ENCODE measurements around the gene UBE3B.

UBE3B gene

DNA sequence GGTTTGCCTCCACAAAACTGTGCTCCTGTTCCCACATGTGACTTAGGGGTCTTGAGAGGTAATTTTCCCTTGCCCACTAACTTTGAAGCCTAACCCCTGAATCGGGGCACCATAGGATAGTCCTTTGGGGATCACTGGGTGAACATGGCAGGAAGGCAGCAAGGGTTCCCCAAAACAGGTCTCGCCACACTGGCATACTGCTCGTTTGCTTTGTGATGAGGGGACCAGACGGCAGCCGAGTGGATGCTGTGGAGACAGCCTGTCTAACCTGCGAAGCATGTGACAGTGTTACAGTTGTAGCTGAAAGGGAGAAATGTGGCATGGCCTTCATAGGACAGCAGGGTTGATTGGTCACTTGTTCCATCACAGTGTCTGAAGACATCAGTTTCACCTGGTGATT, 42.4 kb downstream of the UBE3B start:
- no peak for DNase-seq (ENCODE audit: low read depth in 1 of 2, low spot score in 1 of 2)
- TF ChIP-seq JUND (IDR thresholded peaks at IDR 0.05; ENCODE audit: low read depth), result no peak
- in situ Hi-C loops (cut with HindIII; ENCODE audit: low pct_unique_long_range_greater_than_20kb, low sequenced_read_pairs), result no loop called here

DNA sequence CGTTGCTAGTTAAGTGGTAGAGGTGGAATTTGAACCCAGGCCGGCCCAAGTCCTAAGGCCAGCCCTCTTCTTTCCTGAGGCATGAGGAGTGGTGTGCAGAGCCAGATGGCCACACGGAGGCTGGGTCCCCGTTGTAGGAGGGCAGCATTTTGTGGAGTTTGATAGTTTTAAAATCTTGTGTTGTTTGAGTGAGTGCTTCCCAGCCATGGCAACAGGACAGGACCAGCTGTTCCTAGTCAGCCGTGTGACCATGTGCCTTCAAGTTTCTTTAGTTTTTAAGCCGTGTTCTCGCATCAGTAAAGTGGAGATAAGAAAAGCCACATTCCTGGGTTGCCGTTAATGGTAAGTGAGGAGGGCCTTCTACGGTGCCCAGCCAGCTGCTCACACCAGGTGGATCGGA, 44.4 kb downstream of the UBE3B start:
- no peak for TF ChIP-seq JUND (IDR thresholded peaks at IDR 0.05; ENCODE audit: low read depth)
- DNase-seq (ENCODE audit: low read depth in 1 of 2, low spot score in 1 of 2), result no peak
- in situ Hi-C loops (cut with HindIII; ENCODE audit: low pct_unique_long_range_greater_than_20kb, low sequenced_read_pairs), result no loop called here

DNA sequence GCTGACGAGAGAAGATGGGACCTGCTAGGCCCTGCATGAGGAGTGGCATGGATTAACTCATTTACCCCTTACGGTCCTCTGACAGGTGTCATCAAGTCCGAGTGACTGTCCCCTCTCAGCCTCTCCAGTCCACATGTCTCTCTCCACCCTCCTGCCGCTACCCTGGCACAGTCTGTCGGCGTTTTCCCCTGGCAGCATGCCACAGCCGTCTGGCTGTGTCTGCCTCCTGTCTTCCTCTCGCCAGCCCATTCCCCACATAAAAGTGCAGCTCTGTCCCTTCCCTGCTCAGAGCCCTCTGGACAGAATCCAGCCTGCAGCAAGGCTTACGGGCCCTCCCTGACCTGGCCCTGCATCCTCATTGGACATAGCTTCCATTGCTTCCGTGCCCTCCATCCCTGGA, 45.6 kb downstream of the UBE3B start:
- in situ Hi-C loops (cut with HindIII; ENCODE audit: low pct_unique_long_range_greater_than_20kb, low sequenced_read_pairs), result no loop called here
- DNase-seq (ENCODE audit: low read depth in 1 of 2, low spot score in 1 of 2), result no peak
- TF ChIP-seq JUND (IDR thresholded peaks at IDR 0.05; ENCODE audit: low read depth), result no peak

DNA sequence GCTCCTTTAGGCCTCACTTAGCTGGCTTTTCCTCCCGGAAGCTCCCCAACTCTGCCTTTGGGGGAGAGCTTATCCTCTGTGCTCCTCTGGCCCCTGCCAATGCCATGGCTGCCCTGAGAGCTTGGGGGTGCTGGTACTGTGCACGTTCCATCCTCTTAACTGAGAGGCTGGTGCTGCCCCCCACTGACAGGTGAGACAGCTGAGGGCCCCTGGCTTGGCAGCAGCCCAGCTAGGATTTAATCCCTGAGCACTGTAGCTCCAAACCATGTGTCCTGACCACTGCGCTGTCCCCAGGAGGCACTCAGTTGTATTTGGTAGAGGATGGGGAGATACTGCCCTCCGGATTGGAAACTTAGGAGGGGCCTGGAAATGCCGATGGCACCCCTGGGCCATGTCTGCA, 46.1 kb downstream of the UBE3B start:
- DNase-seq (ENCODE audit: low read depth in 1 of 2, low spot score in 1 of 2), result no peak
- in situ Hi-C loops (cut with HindIII; ENCODE audit: low pct_unique_long_range_greater_than_20kb, low sequenced_read_pairs), result no loop called here
- no peak for TF ChIP-seq JUND (IDR thresholded peaks at IDR 0.05; ENCODE audit: low read depth)

DNA sequence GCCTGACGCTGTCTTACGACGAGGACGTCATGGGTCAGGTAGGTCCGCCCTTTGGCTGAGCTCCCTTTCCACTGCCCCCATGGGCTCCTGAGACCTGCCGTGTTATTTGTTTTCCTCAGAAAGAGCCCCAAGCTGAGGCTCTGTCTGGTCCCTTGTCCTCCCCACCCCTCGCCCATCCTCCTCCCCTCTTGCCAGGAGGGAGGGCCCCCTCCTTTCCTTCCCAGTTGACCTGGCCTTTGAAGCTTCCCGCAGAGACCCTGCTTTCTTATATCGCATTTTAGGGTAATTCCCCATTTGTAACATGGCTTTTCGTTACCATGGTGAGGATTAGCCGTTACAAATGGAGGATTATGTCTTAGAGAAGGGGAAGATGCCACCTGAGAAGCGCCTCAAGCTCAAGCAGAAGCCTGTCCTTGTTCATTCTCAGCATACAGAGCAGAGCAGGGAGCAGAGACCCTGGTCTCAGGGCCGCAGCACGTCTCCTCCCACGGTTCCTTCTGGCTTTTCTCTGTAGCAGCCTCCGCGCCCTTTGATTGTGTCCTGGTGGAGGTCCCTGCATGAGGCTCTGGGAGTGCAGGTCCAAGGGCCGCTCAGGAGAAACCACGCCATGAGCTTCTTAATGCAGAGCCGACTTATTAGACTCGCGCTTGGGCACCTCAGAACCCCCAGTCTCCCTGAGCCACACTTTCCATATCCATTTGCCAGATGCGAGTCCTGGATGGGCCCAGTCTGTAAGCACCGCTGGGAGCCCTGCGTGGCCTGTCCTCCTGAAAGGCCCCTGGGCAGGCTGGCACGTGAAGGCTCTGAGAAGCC, 47.2 kb downstream of the UBE3B start:
- DNase-seq (ENCODE audit: low read depth in 1 of 2, low spot score in 1 of 2), result no peak
- in situ Hi-C loops (cut with HindIII; ENCODE audit: low pct_unique_long_range_greater_than_20kb, low sequenced_read_pairs), result no loop called here
- TF ChIP-seq JUND (IDR thresholded peaks at IDR 0.05; ENCODE audit: low read depth), result no peak

DNA sequence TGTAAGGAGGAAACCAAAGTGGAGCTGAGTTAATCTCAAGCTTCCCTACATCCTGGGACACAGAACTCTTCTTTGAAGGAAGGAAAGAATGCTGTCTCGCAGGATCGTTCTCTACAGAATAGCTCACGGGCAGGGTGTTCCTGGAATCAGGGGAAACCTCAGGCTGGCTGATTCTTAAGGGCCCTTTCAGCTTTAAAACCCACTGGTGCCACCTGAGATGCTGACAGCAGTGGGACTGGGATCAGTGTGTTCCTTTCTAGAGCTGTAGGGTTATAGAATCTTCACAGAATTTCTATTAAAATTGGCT, 47.8 kb downstream of the UBE3B start:
- DNase-seq (ENCODE audit: low read depth in 1 of 2, low spot score in 1 of 2), result no peak
- in situ Hi-C loops (cut with HindIII; ENCODE audit: low pct_unique_long_range_greater_than_20kb, low sequenced_read_pairs), result no loop called here
- no peak for TF ChIP-seq JUND (IDR thresholded peaks at IDR 0.05; ENCODE audit: low read depth)

DNA sequence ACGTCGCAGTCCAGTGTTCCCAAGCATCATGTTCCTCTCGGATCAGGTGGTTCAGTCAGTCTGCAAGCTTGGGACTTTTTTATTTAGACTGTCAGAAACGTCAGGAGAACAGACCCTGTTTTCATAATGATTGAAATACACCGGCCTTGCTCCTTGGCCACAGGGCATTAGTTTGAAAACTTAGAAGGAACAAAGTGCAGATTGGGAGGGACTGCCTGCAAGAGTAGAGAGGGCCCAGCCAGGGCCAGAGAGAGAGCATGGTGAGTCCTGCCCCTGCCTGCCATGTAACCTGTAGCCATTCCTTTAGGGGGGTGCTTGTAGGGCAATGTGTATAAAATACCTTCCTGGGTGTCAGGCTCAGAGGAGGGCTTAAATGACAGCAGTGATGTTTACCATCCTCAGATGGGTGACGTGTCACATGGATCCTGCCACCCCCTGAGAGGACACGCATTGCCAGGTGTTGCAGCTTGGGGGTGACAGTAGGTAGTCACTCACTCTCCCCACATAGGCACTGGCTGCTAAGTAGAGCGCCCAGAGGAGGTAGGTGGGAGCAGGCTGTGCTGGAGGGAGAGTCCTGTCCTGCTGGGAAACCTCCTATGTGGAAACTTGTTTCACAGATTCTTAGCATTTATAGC, 50.2 kb downstream of the UBE3B start:
- no peak for DNase-seq (ENCODE audit: low read depth in 1 of 2, low spot score in 1 of 2)
- in situ Hi-C loops (cut with HindIII; ENCODE audit: low pct_unique_long_range_greater_than_20kb, low sequenced_read_pairs), result no loop called here
- no peak for TF ChIP-seq JUND (IDR thresholded peaks at IDR 0.05; ENCODE audit: low read depth)

DNA sequence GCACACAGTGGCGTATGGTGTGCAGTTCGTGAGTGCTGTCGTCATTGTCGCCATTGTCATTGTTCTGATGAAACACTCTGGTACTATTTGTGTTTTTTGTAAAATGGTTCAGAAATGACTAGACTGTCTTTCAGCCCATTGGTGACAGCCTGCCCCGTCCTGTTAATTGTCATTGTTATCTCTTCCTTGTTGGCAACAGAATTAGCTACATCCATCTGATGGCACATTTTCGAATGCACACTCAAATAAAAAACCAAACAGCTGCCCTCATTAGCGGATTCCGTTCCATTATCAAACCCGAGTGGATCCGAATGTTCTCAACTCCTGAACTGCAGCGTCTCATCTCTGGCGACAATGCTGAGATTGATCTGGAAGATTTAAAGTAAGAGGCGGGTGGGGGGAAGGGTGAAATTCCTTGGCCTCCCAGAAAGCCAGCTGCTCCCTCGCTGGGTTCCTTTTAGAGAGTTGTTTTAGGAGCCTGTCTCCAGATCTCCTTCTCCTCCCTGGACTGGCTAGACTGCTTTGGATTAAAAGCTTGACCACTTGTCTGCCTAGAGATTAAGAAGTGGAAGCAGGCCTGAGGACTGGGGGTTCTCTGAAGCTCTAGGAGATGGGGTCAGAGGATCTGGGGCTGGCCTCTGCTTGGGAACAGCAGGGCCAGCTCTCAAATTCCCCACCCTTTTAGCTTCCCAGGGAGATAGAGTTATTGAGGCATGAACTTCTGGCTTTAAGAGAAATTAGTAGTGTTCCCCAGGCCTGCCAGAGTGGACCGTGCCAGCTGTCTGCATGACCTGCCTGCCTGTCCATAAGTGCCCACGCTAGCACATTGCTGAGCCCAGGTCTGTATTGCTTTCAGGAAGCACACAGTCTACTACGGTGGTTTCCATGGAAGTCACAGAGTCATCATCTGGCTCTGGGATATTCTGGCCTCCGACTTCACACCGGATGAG, 52.5 kb downstream of the UBE3B start:
- in situ Hi-C loops (cut with HindIII; ENCODE audit: low pct_unique_long_range_greater_than_20kb, low sequenced_read_pairs), result no loop called here
- no peak for TF ChIP-seq JUND (IDR thresholded peaks at IDR 0.05; ENCODE audit: low read depth)
- DNase-seq (ENCODE audit: low read depth in 1 of 2, low spot score in 1 of 2), result no peak

DNA sequence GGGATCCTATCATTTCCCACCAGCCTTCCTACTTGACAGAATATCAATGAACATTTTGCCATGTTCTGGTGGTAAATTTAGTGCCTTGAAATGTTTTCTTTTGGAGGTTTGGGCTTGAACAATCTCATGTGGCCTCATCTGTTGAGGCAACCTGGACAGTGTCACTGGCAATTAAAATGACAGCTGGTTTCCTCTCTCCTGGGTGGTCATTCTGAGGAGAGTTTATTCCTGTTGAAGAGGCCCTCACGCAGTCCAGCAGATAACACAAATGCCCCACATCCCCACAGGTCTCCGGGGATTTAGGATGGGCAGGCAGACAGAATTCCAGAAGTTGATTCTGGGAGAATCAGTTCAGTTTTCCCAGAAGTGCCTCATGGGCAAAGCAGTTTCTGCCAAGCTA, 54.0 kb downstream of the UBE3B start:
- in situ Hi-C loops (cut with HindIII; ENCODE audit: low pct_unique_long_range_greater_than_20kb, low sequenced_read_pairs), result no loop called here
- no peak for TF ChIP-seq JUND (IDR thresholded peaks at IDR 0.05; ENCODE audit: low read depth)
- no peak for DNase-seq (ENCODE audit: low read depth in 1 of 2, low spot score in 1 of 2)

DNA sequence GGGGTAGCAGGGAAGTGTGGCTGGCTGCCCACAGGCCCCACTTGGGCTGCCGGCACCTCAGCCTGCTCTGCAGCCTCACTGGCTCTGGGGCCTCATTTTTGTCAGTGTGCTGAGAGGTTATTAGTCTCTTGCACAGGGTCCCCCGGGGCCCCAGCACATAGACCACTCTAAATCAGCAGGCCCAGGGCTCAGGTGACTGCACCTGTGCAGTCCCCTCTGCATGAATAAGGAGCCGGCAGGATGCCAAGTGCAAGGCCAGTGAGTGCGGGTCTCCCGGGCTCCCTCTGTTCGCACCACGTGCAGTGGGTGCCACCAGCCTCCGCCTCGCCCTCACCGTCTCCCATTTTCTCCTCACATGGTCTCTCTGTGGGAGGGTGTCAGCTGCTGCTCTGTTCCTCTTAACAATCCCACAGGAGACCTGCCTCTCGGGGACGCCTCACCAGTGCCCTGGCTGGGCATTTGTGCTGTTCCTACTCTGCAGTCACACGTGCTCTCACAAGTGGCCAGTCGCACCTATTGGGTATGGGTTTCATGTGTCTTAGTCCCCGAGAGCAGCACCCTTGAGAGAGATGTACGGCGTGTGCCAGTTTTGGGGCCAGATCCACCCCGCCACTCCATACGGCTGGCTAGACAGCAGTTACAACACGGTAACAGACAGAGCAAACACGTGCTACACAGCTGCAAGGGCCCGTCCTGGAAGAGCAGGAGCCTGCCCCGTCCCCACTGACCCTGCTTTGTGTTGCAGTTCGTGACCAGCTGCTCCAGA, 55.5 kb downstream of the UBE3B start:
- TF ChIP-seq JUND (IDR thresholded peaks at IDR 0.05; ENCODE audit: low read depth), result no peak
- in situ Hi-C loops (cut with HindIII; ENCODE audit: low pct_unique_long_range_greater_than_20kb, low sequenced_read_pairs), result no loop called here
- no peak for DNase-seq (ENCODE audit: low read depth in 1 of 2, low spot score in 1 of 2)

DNA sequence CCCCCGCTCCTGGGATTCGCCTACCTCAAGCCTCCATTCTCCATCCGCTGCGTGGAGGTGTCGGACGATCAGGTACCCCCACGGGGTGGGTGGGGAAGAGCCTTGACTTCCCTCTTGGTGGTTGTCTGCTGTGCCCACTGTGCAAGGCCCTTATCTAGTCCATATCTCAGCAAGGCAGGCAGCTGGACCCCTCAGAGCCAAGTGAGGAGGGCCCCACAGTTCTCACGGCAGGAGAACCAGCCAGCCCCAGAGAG, 56.0 kb downstream of the UBE3B start:
- DNase-seq (ENCODE audit: low read depth in 1 of 2, low spot score in 1 of 2), result no peak
- in situ Hi-C loops (cut with HindIII; ENCODE audit: low pct_unique_long_range_greater_than_20kb, low sequenced_read_pairs), result no loop called here
- TF ChIP-seq JUND (IDR thresholded peaks at IDR 0.05; ENCODE audit: low read depth), result no peak

DNA sequence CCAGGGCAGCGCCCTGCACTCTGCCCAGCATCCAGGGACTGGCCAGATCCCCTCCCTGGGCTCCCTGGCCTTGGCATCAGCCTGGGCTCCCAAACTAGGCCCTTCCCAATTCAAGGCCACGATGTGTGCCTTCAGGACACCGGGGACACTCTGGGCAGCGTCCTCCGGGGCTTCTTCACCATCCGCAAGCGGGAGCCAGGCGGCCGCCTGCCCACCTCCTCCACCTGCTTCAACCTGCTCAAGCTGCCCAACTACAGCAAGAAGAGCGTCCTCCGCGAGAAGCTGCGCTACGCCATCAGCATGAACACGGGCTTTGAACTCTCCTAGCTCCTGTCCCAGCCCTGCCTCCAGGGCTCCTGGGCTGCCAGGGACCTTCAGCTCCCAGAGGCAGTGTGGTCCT, 57.0 kb downstream of the UBE3B start:
- no peak for DNase-seq (ENCODE audit: low read depth in 1 of 2, low spot score in 1 of 2)
- in situ Hi-C loops (cut with HindIII; ENCODE audit: low pct_unique_long_range_greater_than_20kb, low sequenced_read_pairs), result no loop called here
- no peak for TF ChIP-seq JUND (IDR thresholded peaks at IDR 0.05; ENCODE audit: low read depth)
